ENCODE data around the gene KCNH2. TPM values are rescaled to one million over a fixed set of nuclear protein-coding genes. Genes with fewer than 3 reads are reported as not detected.
A peak's percentile ranks its signal among the peaks of the same experiment; 100 is the strongest.
"Not testable (repeated sequence)": the region's sequence is repeated elsewhere in the genome, so short reads cannot be mapped to it uniquely, and the experiment has no call there.

The KCNH2 gene
- total RNA-seq, 1 donor from 2014 or later = under 0.01 TPM

DNA sequence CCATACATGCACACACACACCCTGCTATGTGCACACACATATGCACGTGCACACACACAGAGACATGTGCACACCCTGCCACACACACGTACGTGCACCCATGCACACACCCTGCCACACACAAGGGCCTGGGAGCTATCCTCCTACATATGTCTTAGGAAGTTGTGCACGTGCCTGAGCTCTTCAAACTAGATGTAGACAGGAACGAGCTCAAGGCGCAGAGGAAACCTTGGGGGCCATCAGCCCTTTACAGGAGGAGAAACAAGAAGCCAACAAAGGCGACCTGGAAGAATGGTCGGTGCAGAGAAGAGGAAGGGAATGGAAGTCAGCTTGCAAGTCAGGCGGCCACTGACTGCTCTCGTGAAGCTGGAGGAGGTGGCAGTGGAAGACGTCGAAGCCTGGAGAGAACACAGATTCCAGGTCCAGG, 67.1 kb downstream of the KCNH2 start:
- TF ChIP-seq, protein P1, sequence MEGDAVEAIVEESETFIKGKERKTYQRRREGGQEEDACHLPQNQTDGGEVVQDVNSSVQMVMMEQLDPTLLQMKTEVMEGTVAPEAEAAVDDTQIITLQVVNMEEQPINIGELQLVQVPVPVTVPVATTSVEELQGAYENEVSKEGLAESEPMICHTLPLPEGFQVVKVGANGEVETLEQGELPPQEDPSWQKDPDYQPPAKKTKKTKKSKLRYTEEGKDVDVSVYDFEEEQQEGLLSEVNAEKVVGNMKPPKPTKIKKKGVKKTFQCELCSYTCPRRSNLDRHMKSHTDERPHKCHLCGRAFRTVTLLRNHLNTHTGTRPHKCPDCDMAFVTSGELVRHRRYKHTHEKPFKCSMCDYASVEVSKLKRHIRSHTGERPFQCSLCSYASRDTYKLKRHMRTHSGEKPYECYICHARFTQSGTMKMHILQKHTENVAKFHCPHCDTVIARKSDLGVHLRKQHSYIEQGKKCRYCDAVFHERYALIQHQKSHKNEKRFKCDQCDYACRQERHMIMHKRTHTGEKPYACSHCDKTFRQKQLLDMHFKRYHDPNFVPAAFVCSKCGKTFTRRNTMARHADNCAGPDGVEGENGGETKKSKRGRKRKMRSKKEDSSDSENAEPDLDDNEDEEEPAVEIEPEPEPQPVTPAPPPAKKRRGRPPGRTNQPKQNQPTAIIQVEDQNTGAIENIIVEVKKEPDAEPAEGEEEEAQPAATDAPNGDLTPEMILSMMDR (IDR thresholded peaks at IDR 0.05; ENCODE audit: insufficient read depth, low read length, severe bottlenecking) = no peak
- DNase-seq (ENCODE audit: low read depth) (no peak), FAIRE-seq (peak; percentile 66)
- H3K27me3 ChIP-seq (ENCODE audit: control insufficient read depth, insufficient read depth, low read length) = peaks cover 1% of the 10 kb centered on the region
- H3K4me3 ChIP-seq (ENCODE audit: low read depth, low read length) = no peak overlapping the region
- no peaks in the 10 kb centered on the region for H3K36me3 ChIP-seq (ENCODE audit: control insufficient read depth, insufficient read depth, low read length)

DNA sequence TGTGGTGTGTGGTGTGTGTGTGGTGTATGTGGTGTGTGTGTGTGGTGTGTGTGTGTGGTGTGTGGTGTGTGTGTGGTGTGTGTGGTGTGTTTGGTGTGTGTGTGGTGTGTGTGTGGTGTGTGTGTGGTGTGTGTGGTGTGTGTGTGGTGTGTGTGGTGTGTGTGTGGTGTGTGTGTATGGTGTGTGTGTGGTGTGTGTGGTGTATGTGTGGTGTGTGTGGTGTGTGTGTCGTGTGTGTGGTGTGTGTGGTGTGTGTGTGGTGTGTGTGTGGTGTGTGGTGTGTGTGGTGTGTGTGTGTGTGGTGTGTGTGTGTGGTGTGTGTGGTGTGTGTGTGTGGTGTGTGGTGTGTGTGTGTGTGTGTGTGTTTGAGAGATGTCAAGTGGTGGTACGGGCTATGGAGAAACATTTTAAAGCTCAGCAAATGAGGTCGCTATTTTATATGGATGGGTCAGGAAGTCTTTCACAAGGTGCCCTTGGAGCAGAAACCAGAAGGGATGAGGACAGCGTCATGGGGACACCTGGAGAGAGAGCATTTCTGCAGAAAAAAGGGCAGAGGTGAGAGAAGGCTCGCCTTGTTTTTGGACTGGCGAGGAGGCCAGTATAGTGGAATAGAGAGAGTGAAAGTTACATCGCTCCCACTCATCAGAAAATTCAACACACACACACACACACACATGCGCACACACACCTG, 67.7 kb downstream of the KCNH2 start:
- DNase-seq (ENCODE audit: low read depth); H3K27me3 ChIP-seq (ENCODE audit: control insufficient read depth, insufficient read depth, low read length); H3K36me3 ChIP-seq (ENCODE audit: control insufficient read depth, insufficient read depth, low read length); FAIRE-seq; H3K4me3 ChIP-seq (ENCODE audit: low read depth, low read length): not testable (repeated sequence)

DNA sequence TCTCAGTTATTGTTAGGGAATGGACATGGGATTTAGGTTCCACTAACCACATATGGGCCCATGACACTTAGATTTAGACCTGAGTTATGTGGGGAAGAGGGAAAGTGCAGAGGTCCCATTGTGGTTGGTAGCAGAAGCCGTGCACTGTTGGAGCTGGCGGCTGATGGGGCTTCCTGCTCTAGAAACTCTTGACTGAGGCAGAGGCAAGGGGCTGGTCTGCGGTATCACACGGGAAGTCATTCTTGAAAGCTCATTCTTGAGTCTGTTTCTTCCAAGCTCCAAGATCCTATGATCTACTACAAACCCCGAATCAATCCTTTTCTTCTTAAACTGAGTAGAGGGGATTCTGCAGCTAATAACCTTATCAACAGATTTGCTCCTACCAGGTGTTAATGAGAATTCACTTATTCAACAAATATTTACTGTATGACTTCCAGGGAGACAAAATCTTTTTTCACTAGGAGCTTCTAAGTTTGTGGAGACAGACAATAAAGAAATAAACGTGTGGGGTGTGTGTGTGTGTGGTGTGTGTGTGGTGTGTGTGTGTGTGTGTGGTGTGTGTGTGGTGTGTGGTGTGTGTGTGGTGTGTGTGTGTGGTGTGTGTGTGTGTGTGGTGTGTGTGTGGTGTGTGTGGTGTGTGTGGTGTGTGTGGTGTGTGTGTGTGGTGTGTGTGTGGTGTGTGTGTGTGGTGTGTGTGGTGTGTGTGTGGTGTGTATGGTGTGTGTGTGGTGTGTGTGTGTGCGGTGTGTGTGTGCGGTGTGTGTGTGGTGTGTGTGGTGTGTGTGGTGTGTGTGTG, 68.7 kb downstream of the KCNH2 start:
- FAIRE-seq (peak; percentile 100), DNase-seq (ENCODE audit: low read depth) (no peak)
- Histone ChIP-seq H3K36me3 (ENCODE audit: control insufficient read depth, insufficient read depth, low read length) (no peaks in the 10 kb centered on the region), H3K27me3 (ENCODE audit: control insufficient read depth, insufficient read depth, low read length) (peaks cover 1% of the 10 kb centered on the region), H3K4me3 (ENCODE audit: low read depth, low read length) (no peak overlapping the region)
- TF ChIP-seq, protein P1 (IDR thresholded peaks at IDR 0.05; ENCODE audit: insufficient read depth, low read length, severe bottlenecking) = no peak

DNA sequence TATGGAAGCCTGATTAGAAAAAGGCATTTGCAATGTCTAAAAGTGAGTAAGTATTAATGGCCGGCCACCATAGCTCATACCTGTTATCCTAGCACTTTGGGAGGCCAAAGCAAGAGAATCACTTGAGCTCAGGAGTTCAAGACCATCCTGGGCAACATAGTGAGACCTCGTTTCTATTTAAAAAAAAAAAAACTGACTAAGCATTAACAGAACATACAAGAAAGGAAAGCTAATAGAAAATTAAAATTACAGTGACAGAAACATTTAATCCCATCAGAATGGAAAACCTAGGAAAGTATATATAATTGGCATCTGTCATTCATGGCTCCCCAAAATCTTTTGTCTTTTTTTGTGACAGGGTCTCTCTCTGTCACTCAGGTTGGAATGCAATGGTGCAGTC, 69.9 kb downstream of the KCNH2 start:
- FAIRE-seq = no peak
- no peak overlapping the region for H3K4me3 ChIP-seq (ENCODE audit: low read depth, low read length)

DNA sequence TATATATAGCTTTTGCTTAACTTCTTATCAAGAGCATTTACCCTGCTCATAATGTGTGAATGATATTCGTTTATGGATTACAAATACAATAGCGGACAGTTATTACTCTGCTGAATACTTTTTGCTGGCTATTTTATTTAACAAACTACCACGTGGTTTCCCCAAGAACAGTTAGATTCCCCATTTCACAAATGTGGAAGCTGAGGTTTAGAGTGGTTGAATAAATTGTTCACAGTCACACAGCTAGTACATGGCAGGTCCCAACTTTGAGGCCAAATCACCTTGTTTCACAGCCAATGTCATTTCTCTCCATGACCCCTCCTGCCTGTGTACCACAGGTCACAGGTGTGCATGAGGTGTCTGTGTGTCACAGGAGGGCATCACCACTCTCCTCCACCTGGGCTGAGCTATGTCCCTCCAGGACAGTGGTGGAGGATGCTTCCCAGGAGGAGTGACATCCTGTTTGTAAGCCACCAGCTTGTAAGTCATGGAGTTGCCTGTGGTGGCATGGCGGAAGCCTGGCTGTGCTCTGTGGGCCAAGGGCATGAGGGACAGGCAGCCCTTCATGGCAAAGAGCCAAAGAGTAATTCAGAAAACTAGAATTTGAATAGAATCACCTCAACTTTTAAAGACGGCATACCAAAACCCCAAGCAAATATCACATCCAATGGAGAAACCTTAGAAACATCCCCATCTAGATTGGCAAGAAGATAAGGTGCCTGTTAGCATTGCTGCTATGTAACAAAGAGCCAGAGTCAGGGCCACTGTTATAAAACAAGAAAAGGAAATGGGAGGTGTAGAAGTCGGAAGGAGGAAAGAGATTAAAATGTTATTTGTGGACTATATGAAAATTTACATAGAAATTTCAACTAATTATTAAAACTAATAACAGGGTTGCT, 73.9 kb downstream of the KCNH2 start:
- Histone ChIP-seq H3K4me3 (ENCODE audit: low read depth, low read length) (no peak overlapping the region), H3K36me3 (ENCODE audit: control insufficient read depth, insufficient read depth, low read length) (no peaks in the 10 kb centered on the region), H3K27me3 (ENCODE audit: control insufficient read depth, insufficient read depth, low read length) (peaks cover 1% of the 10 kb centered on the region)
- DNase-seq (ENCODE audit: low read depth) (no peak), FAIRE-seq (no peak)
- TF ChIP-seq, protein P1 (IDR thresholded peaks at IDR 0.05; ENCODE audit: insufficient read depth, low read length, severe bottlenecking) = no peak

More for the DNA sequence above, 69.9 kb downstream of the KCNH2 start:
- no peak for DNase-seq (ENCODE audit: low read depth)
- no peaks in the 10 kb centered on the region for H3K36me3 ChIP-seq (ENCODE audit: control insufficient read depth, insufficient read depth, low read length)
- TF ChIP-seq, protein P1 (IDR thresholded peaks at IDR 0.05; ENCODE audit: insufficient read depth, low read length, severe bottlenecking) = no peak
- peaks cover 1% of the 10 kb centered on the region for H3K27me3 ChIP-seq (ENCODE audit: control insufficient read depth, insufficient read depth, low read length)
